Large intestine (tissue), 3 donors: Measurements from ENCODE around the gene OSGIN1. TPM values are rescaled to one million over a fixed set of nuclear protein-coding genes. Genes with fewer than 3 reads are reported as not detected.

Experiments
- DNase-seq, 2 donors: peaks; one replicate each; pipeline versions ENCODE4 v3.0.0 to v3.0.0-alpha.2; 2013
- H3K27ac ChIP-seq: one replicate; pipeline ENCODE4 v1.5.1; 2013; ENCODE audit warnings: low read length
- H3K27me3 ChIP-seq: 2 replicates; pipeline ENCODE4 v1.6.1; 2013; ENCODE audit warnings: low read length; ENCODE audit not compliant: control insufficient read depth, insufficient read depth
- H3K36me3 ChIP-seq: 2 replicates; pipeline ENCODE4 v1.6.1; 2013; ENCODE audit warnings: low read length; ENCODE audit not compliant: control insufficient read depth, insufficient read depth
- H3K4me1 ChIP-seq: one replicate; pipeline ENCODE4 v1.6.1; 2013; ENCODE audit warnings: low read length; ENCODE audit not compliant: control insufficient read depth, insufficient read depth
- H3K4me3 ChIP-seq: one replicate; pipeline ENCODE4 v1.5.1; 2013; ENCODE audit warnings: low read length
- H3K9me3 ChIP-seq: one replicate; pipeline ENCODE4 v1.6.1; 2013; ENCODE audit warnings: mild to moderate bottlenecking, low read depth, low read length, moderate library complexity; ENCODE audit not compliant: control insufficient read depth
- WGBS: methylation state at CpG from one replicate; pipeline ENCODE4 v1.1.5; 2013; ENCODE audit warnings: low lambda C conversion rate; ENCODE audit not compliant: insufficient coverage; 5-methylcytosine and 5-hydroxymethylcytosine counted together
- polyA plus RNA-seq: library from polyadenylated mRNA; unstranded; fragments of 120-200 nt; gene quantifications from one replicate; pipeline ENCODE4 v1.2.1, GENCODE V29; 2013

OSGIN1 gene
- polyA plus RNA-seq, 1 donor = 8.4 TPM

DNA sequence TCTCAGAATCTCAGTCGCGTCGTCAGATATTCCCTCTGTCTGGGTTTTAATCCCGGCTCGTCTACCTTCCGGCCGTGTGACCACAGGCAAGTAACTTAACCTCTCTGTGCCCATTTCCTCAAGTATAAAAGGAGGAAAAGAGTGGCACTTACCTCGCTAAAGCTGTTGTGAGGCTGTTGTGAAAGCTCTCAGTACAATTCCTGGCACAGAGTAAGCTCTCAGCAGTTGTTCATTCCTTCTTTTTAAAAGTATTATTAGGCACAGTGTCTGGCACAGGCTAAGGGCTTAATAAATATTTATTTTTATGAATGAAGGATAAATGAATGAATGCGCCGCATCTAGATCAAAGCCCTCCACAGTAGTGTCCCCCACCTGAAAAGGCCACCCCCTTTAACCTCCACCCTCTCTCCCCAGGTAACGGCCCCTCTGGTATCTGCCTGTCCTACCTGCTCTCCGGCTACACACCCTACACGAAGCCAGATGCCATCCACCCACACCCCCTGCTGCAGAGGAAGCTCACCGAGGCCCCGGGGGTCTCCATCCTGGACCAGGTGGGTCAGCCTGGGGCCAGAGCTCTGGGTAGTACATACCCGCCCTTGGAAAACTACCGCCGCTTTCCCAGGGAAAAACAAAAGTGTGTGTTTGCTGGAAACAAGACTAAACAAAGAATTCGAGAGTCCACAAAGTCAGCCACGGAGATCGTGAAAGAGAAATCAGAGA, 6.0 kb downstream of the OSGIN1 start:
- DNase-seq = no peak
- H3K4me3 ChIP-seq = no peak overlapping the region
- H3K4me1 ChIP-seq = peaks cover 8% of the 10 kb centered on the region
- no peaks in the 10 kb centered on the region for H3K27me3 ChIP-seq
- H3K27ac ChIP-seq = no peak overlapping the region
- no peaks in the 10 kb centered on the region for H3K9me3 ChIP-seq
- H3K36me3 ChIP-seq = peaks cover 10% of the 10 kb centered on the region
- WGBS = 80% methylated on average over 2 of the region's 21 CpGs

DNA sequence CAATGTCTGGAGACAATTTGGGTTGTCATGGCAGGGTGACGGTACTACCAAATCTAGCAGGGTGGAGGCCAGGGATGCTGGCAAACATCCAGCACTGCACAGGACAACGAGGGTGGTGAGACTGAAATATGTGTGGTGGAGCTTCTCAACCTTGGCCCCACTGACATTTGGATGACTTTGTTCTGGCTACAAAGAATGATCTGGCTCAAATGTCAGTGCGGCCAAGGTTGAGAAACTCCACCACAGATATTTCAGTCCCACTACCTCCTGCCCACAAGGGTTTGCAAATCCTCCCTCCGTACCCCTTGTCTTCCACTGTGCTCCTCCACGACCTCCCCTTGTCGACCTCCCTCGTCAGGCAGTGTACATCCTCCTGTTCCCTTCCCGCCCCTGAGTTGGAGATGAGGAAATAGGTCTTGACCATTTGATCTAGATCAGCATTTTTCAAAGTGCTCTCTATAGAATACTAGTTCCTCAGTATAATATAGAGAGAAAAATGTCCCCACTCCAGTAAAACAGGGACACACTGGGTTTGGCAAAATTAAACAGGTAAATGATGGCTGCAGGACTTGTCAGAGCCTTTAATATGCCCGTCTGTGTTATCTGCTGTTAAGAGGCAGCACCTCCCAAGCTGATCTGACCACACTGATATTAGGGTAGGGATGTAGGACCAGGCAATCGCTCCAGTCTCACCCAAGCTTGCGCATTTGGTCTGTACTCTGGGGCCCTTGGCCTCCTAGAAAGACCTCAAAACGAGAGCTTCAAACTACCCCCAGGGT, 6.8 kb downstream of the OSGIN1 start:
- no peak for DNase-seq
- Histone ChIP-seq H3K9me3 (no peaks in the 10 kb centered on the region), H3K4me3 (no peak overlapping the region), H3K36me3 (peaks cover 10% of the 10 kb centered on the region), H3K4me1 (peaks cover 2% of the 10 kb centered on the region), H3K27ac (no peak overlapping the region), H3K27me3 (no peaks in the 10 kb centered on the region)
- WGBS = no CpG with 5 or more reads among the region's 12 CpGs

DNA sequence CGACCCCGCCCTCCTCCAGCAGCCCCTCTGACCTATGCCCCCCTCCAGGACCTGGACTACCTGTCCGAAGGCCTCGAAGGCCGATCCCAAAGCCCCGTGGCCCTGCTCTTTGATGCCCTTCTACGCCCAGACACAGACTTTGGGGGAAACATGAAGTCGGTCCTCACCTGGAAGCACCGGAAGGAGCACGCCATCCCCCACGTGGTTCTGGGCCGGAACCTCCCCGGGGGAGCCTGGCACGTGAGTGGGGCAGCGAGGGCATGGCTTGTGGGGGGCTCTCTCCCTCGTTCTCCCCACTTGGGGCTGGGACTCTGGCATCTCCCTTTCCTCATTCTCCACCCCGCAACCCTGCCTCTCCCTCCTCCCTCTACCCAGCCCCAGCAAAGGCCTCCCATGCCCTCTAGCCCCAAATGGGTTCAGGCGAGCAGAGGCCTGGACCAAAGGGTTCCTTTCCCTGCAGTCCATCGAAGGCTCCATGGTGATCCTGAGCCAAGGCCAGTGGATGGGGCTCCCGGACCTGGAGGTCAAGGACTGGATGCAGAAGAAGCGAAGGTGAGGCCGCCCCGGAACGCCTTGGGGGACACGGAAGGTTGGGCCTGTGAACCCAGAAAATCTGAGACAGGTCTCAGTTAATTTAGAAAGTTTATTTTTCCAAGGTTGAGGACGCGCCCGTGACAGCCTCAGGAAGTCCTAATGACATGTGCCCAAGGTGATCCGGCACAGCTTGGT, 7.6 kb downstream of the OSGIN1 start:
- Histone ChIP-seq H3K27me3 (no peaks in the 10 kb centered on the region), H3K9me3 (no peaks in the 10 kb centered on the region), H3K27ac (no peak overlapping the region), H3K4me3 (no peak overlapping the region), H3K36me3 (peaks cover 10% of the 10 kb centered on the region), H3K4me1 (no peaks in the 10 kb centered on the region)
- WGBS = 94% methylated on average over 6 of the region's 29 CpGs
- no peak for DNase-seq

GRCh38 chr16:83961591-83961990, 8.6 kb downstream of the OSGIN1 start:
- DNase-seq = no peak

GRCh38 chr16:83963277-83964119, 10.5 kb downstream of the OSGIN1 start:
- DNase-seq = no peak
- Histone ChIP-seq H3K9me3 (no peaks in the 10 kb centered on the region), H3K4me3 (no peak overlapping the region), H3K27me3 (no peaks in the 10 kb centered on the region), H3K27ac (no peak overlapping the region), H3K4me1 (no peaks in the 10 kb centered on the region), H3K36me3 (peaks cover 10% of the 10 kb centered on the region)
- 100% methylated on average over 2 of the region's 22 CpGs for WGBS

More at GRCh38 chr16:83961591-83961990, 8.6 kb downstream of the OSGIN1 start:
- no peak overlapping the region for H3K27ac ChIP-seq
- no peaks in the 10 kb centered on the region for H3K4me1 ChIP-seq
- WGBS = no CpG with 5 or more reads among the region's 5 CpGs
- H3K36me3 ChIP-seq = peaks cover 10% of the 10 kb centered on the region
- no peaks in the 10 kb centered on the region for H3K27me3 ChIP-seq
- H3K4me3 ChIP-seq = no peak overlapping the region
- no peaks in the 10 kb centered on the region for H3K9me3 ChIP-seq

- no CpG with 5 or more reads among the region's 26 CpGs for WGBS
- DNase-seq = no peak
- Histone ChIP-seq H3K36me3 (peaks cover 5% of the 10 kb centered on the region), H3K4me3 (no peak overlapping the region), H3K9me3 (no peaks in the 10 kb centered on the region), H3K4me1 (no peaks in the 10 kb centered on the region), H3K27me3 (peaks cover 11% of the 10 kb centered on the region), H3K27ac (no peak overlapping the region)
These were observed 11.8 kb downstream of the OSGIN1 start for GRCh38 chr16:83964684-83965443.

DNA sequence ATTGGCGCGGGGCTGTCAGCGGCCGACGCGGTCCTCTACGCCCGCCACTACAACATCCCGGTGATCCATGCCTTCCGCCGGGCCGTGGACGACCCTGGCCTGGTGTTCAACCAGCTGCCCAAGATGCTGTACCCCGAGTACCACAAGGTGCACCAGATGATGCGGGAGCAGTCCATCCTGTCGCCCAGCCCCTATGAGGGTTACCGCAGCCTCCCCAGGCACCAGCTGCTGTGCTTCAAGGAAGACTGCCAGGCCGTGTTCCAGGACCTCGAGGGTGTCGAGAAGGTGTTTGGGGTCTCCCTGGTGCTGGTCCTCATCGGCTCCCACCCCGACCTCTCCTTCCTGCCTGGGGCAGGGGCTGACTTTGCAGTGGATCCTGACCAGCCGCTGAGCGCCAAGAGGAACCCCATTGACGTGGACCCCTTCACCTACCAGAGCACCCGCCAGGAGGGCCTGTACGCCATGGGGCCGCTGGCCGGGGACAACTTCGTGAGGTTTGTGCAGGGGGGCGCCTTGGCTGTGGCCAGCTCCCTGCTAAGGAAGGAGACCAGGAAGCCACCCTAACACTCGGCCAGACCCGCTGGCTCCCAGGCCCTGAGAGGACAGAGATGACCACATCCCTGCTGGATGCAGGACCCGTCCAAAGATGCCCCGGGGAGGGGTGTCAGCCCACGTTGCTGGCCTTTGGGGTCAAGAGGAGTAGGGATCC, 12.6 kb downstream of the OSGIN1 start:
- Histone ChIP-seq H3K9me3 (no peaks in the 10 kb centered on the region), H3K27ac (no peak overlapping the region), H3K4me1 (no peaks in the 10 kb centered on the region), H3K27me3 (peaks cover 18% of the 10 kb centered on the region), H3K36me3 (peaks cover 2% of the 10 kb centered on the region), H3K4me3 (no peak overlapping the region)
- WGBS = no CpG with 5 or more reads among the region's 36 CpGs
- DNase-seq = no peak

GRCh38 chr16:83966153-83966696, 13.2 kb downstream of the OSGIN1 start:
- no peak for DNase-seq
- Histone ChIP-seq H3K4me1 (no peaks in the 10 kb centered on the region), H3K9me3 (no peaks in the 10 kb centered on the region), H3K27ac (no peak overlapping the region), H3K4me3 (no peak overlapping the region), H3K36me3 (peaks cover under 1% of the 10 kb centered on the region), H3K27me3 (peaks cover 18% of the 10 kb centered on the region)
- WGBS = no CpG with 5 or more reads among the region's 13 CpGs

- no peak overlapping the region for H3K27ac ChIP-seq
- WGBS = no CpG with 5 or more reads among the region's 2 CpGs
These were observed 14.1 kb downstream of the OSGIN1 start for GRCh38 chr16:83967091-83967490.

More at GRCh38 chr16:83967091-83967490, 14.1 kb downstream of the OSGIN1 start:
- no peaks in the 10 kb centered on the region for H3K4me1 ChIP-seq
- no peaks in the 10 kb centered on the region for H3K9me3 ChIP-seq
- no peak overlapping the region for H3K4me3 ChIP-seq
- H3K27me3 ChIP-seq = peaks cover 18% of the 10 kb centered on the region
- no peak for DNase-seq
- H3K36me3 ChIP-seq = no peaks in the 10 kb centered on the region
